ENCODE results near the gene PACS2.

The PACS2 gene

GRCh38 chr14:105427412-105427811 is 112.9 kb downstream of the PACS2 start:
- FAIRE-seq (no peak), DNase-seq (ENCODE audit: extremely low spot score, insufficient read length, low read depth) (no peak)

GRCh38 chr14:105427936-105428485 is 113.5 kb downstream of the PACS2 start:
- FAIRE-seq: no peak

GRCh38 chr14:105430042-105430441 is 115.5 kb downstream of the PACS2 start:
- FAIRE-seq (no peak), DNase-seq (ENCODE audit: extremely low spot score, insufficient read length, low read depth) (no peak)

More at GRCh38 chr14:105427936-105428485, 113.5 kb downstream of the PACS2 start:
- DNase-seq (ENCODE audit: extremely low spot score, insufficient read length, low read depth): no peak

- DNase-seq (ENCODE audit: extremely low spot score, insufficient read length, low read depth) (no peak), FAIRE-seq (no peak)
These were observed 116.0 kb downstream of the PACS2 start for GRCh38 chr14:105430565-105430964.

GRCh38 chr14:105431256-105431655 is 116.7 kb downstream of the PACS2 start:
- no peak for DNase-seq (ENCODE audit: extremely low spot score, insufficient read length, low read depth)
- FAIRE-seq: no peak

- DNase-seq (ENCODE audit: extremely low spot score, insufficient read length, low read depth) (no peak), FAIRE-seq (no peak)
These were observed 118.1 kb downstream of the PACS2 start for GRCh38 chr14:105432657-105433056.

- no peak for FAIRE-seq
- DNase-seq (ENCODE audit: extremely low spot score, insufficient read length, low read depth): no peak
These were observed 118.6 kb downstream of the PACS2 start for GRCh38 chr14:105433161-105433605.

GRCh38 chr14:105436402-105436801 is 121.9 kb downstream of the PACS2 start:
- DNase-seq (ENCODE audit: extremely low spot score, insufficient read length, low read depth) (no peak), FAIRE-seq (no peak)

GRCh38 chr14:105436891-105437722 is 122.6 kb downstream of the PACS2 start:
- no peak for FAIRE-seq
- no peak for DNase-seq (ENCODE audit: extremely low spot score, insufficient read length, low read depth)

GRCh38 chr14:105437723-105438500 is 123.4 kb downstream of the PACS2 start:
- no peak for DNase-seq (ENCODE audit: extremely low spot score, insufficient read length, low read depth)
- no peak for FAIRE-seq

- FAIRE-seq (no peak), DNase-seq (ENCODE audit: extremely low spot score, insufficient read length, low read depth) (no peak)
These were observed 124.6 kb downstream of the PACS2 start for GRCh38 chr14:105439179-105439578.

- DNase-seq (ENCODE audit: extremely low spot score, insufficient read length, low read depth) (no peak), FAIRE-seq (no peak)
These were observed 125.4 kb downstream of the PACS2 start for GRCh38 chr14:105439710-105440553.

GRCh38 chr14:105440554-105440900 is 126.0 kb downstream of the PACS2 start:
- DNase-seq (ENCODE audit: extremely low spot score, insufficient read length, low read depth) (no peak), FAIRE-seq (no peak)

- FAIRE-seq (no peak), DNase-seq (ENCODE audit: extremely low spot score, insufficient read length, low read depth) (no peak)
These were observed 126.4 kb downstream of the PACS2 start for GRCh38 chr14:105440992-105441391.

- FAIRE-seq (no peak), DNase-seq (ENCODE audit: extremely low spot score, insufficient read length, low read depth) (no peak)
These were observed 127.6 kb downstream of the PACS2 start for GRCh38 chr14:105442125-105442524.

- DNase-seq (ENCODE audit: extremely low spot score, insufficient read length, low read depth) (no peak), FAIRE-seq (no peak)
These were observed 128.3 kb downstream of the PACS2 start for GRCh38 chr14:105442834-105443233.

- DNase-seq (ENCODE audit: extremely low spot score, insufficient read length, low read depth) (no peak), FAIRE-seq (no peak)
These were observed 130.3 kb downstream of the PACS2 start for GRCh38 chr14:105444859-105445258.

- DNase-seq (ENCODE audit: extremely low spot score, insufficient read length, low read depth): no peak
- no peak for FAIRE-seq
These were observed 130.7 kb downstream of the PACS2 start for GRCh38 chr14:105445290-105445689.

- no peak for FAIRE-seq
- no peak for DNase-seq (ENCODE audit: extremely low spot score, insufficient read length, low read depth)
These were observed 131.6 kb downstream of the PACS2 start for GRCh38 chr14:105445901-105446845.

Measured in GM18507 (cell line).